ENCODE data around the gene CHAF1A. TPM values are rescaled to one million over a fixed set of nuclear protein-coding genes. Genes with fewer than 3 reads are reported as not detected.

The CHAF1A gene
- total and polyA plus RNA-seq, 4 donors, result 1.0 to 20.8 (median 2.5) TPM

GRCh38 chr19:4390567-4391305, 11.7 kb upstream of the CHAF1A start:
- peaks cover 27 to 77% (median 65%) of the 10 kb centered on the region in 4 donors for H3K4me1 ChIP-seq (ENCODE audit: control insufficient read depth in 4 of 4, insufficient read depth in 4 of 4, low read length in 3 of 4)
- no peaks in the 10 kb centered on the region for H3K27me3 ChIP-seq (ENCODE audit: control insufficient read depth in 4 of 4, insufficient read depth in 4 of 4, low read length in 3 of 4)
- 16% methylated on average over 21 of the region's 21 CpGs for WGBS
- H3K4me3 ChIP-seq (ENCODE audit: low read depth in 1 of 3, low read length in 3 of 3), result peak overlapping the region in 1 of 3 donors; percentile 21
- H3K9ac ChIP-seq (ENCODE audit: low read depth in 1 of 2, low read length in 2 of 2), result peak overlapping the region; percentile 32 to 45
- peak overlapping the region; percentile 81 to 95 for H3K27ac ChIP-seq (ENCODE audit: low read depth in 1 of 2, low read length in 2 of 2)
- peaks cover 0 to 5% (median 3%) of the 10 kb centered on the region in 4 donors for H3K36me3 ChIP-seq (ENCODE audit: control insufficient read depth in 4 of 4, insufficient read depth in 3 of 4, low read depth in 1 of 4, low read length in 3 of 4)
- no peak for DNase-seq (ENCODE audit: low spot score)
- H3K9me3 ChIP-seq (ENCODE audit: control insufficient read depth in 4 of 4, low read length in 3 of 4), result no peaks in the 10 kb centered on the region
- TF ChIP-seq NR2F2 (IDR thresholded peaks at IDR 0.05) (no peak), CTCF (IDR thresholded peaks at IDR 0.05; ENCODE audit: low read depth, low read length, missing input control) (no peak), MAX (IDR thresholded peaks at IDR 0.05) (peak; percentile 100), HNF4G (IDR thresholded peaks at IDR 0.05) (peak; percentile 99), FOXA1 (IDR thresholded peaks at IDR 0.05) (peak; percentile 42), ZBTB33 (IDR thresholded peaks at IDR 0.05) (peak; percentile 86), FOXA2 (IDR thresholded peaks at IDR 0.05) (peak; percentile 39), HNF4A (conservative IDR thresholded peaks at IDR 0.05) (peak; percentile 99 to 100), YY1 (IDR thresholded peaks at IDR 0.05) (peak; percentile 75), RAD21 (IDR thresholded peaks at IDR 0.05) (peak; percentile 46 to 63), RXRA (IDR thresholded peaks at IDR 0.05) (peak; percentile 92 to 94), EGR1 (IDR thresholded peaks at IDR 0.05; ENCODE audit: low read depth in 2 of 2) (peak; percentile 72 to 98), ATF3 (IDR thresholded peaks at IDR 0.05) (peak; percentile 69), SP1 (IDR thresholded peaks at IDR 0.05) (peak; percentile 98), GABPA (IDR thresholded peaks at IDR 0.05 in 1 of 2, conservative IDR thresholded peaks at IDR 0.05 in 1 of 2) (peak in 1 of 2 donors; percentile 68), TAF1 (conservative IDR thresholded peaks at IDR 0.05) (peak; percentile 26), JUND (IDR thresholded peaks at IDR 0.05) (peak; percentile 75 to 93)
- TF ChIP-seq, protein P1, sequence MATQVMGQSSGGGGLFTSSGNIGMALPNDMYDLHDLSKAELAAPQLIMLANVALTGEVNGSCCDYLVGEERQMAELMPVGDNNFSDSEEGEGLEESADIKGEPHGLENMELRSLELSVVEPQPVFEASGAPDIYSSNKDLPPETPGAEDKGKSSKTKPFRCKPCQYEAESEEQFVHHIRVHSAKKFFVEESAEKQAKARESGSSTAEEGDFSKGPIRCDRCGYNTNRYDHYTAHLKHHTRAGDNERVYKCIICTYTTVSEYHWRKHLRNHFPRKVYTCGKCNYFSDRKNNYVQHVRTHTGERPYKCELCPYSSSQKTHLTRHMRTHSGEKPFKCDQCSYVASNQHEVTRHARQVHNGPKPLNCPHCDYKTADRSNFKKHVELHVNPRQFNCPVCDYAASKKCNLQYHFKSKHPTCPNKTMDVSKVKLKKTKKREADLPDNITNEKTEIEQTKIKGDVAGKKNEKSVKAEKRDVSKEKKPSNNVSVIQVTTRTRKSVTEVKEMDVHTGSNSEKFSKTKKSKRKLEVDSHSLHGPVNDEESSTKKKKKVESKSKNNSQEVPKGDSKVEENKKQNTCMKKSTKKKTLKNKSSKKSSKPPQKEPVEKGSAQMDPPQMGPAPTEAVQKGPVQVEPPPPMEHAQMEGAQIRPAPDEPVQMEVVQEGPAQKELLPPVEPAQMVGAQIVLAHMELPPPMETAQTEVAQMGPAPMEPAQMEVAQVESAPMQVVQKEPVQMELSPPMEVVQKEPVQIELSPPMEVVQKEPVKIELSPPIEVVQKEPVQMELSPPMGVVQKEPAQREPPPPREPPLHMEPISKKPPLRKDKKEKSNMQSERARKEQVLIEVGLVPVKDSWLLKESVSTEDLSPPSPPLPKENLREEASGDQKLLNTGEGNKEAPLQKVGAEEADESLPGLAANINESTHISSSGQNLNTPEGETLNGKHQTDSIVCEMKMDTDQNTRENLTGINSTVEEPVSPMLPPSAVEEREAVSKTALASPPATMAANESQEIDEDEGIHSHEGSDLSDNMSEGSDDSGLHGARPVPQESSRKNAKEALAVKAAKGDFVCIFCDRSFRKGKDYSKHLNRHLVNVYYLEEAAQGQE (IDR thresholded peaks at IDR 0.05), result peak; percentile 70
